Measurements from ENCODE around the gene HACL1.
"Not testable (repeated sequence)": the region's sequence is repeated elsewhere in the genome, so short reads cannot be mapped to it uniquely, and the experiment has no call there.

Gene HACL1

GRCh38 chr3:15532614-15533013, 68.8 kb downstream of the HACL1 start:
- not testable (repeated sequence) for H3K4me3 Mint-ChIP-seq; H3K27me3 Mint-ChIP-seq; H3K36me3 Mint-ChIP-seq; H3K9me3 Mint-ChIP-seq (ENCODE audit: low read depth)
- Mint-ChIP-seq H3K4me1 (ENCODE audit: low read depth) (peaks cover 43% of the 10 kb centered on the region), H3K27ac (peak overlapping the region; percentile 34)

- no peak overlapping the region for H3K27ac Mint-ChIP-seq
- peaks cover 30% of the 10 kb centered on the region for H3K4me1 Mint-ChIP-seq (ENCODE audit: low read depth)
- no peaks in the 10 kb centered on the region for H3K9me3 Mint-ChIP-seq (ENCODE audit: low read depth)
- peaks cover 5% of the 10 kb centered on the region for H3K36me3 Mint-ChIP-seq
- H3K27me3 Mint-ChIP-seq = no peaks in the 10 kb centered on the region
- no peak overlapping the region for H3K4me3 Mint-ChIP-seq
Measured at GRCh38 chr3:15531346-15531745, 70.0 kb downstream of the HACL1 start.

GRCh38 chr3:15528854-15529537, 72.4 kb downstream of the HACL1 start:
- Mint-ChIP-seq H3K9me3 (ENCODE audit: low read depth) (no peaks in the 10 kb centered on the region), H3K4me3 (no peak overlapping the region), H3K27ac (no peak overlapping the region)

GRCh38 chr3:15527031-15527459, 74.3 kb downstream of the HACL1 start:
- Mint-ChIP-seq H3K36me3 (peaks cover 3% of the 10 kb centered on the region), H3K4me3 (no peak overlapping the region)

More at GRCh38 chr3:15528854-15529537, 72.4 kb downstream of the HACL1 start:
- H3K4me1 Mint-ChIP-seq (ENCODE audit: low read depth) = peaks cover 18% of the 10 kb centered on the region
- peaks cover 8% of the 10 kb centered on the region for H3K36me3 Mint-ChIP-seq
- H3K27me3 Mint-ChIP-seq = no peaks in the 10 kb centered on the region

DNA sequence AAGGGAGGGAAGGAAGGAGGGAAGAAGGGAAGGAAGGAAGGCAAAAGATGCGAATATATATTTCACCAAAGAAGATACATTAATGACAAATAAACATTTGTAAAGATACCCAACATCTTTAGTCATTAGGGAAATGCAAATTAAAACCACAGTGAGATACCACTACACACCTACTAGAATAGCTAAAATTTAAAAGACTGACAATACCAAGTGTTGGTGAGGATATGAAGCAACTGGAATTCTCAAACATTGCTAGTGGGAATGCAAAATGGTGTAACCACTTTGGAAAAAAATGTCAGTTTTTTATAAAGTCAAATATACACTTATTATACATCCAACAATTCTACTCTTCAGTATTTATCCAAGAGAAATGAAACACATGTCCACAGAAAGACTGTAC, 75.6 kb downstream of the HACL1 start:
- Mint-ChIP-seq H3K27ac (no peak overlapping the region), H3K36me3 (peaks cover 3% of the 10 kb centered on the region), H3K4me1 (ENCODE audit: low read depth) (peaks cover 24% of the 10 kb centered on the region), H3K27me3 (no peaks in the 10 kb centered on the region), H3K4me3 (no peak overlapping the region), H3K9me3 (ENCODE audit: low read depth) (no peaks in the 10 kb centered on the region)

More at GRCh38 chr3:15527031-15527459, 74.3 kb downstream of the HACL1 start:
- Mint-ChIP-seq H3K4me1 (ENCODE audit: low read depth) (peaks cover 18% of the 10 kb centered on the region), H3K9me3 (ENCODE audit: low read depth) (no peaks in the 10 kb centered on the region), H3K27ac (no peak overlapping the region), H3K27me3 (no peaks in the 10 kb centered on the region)

DNA sequence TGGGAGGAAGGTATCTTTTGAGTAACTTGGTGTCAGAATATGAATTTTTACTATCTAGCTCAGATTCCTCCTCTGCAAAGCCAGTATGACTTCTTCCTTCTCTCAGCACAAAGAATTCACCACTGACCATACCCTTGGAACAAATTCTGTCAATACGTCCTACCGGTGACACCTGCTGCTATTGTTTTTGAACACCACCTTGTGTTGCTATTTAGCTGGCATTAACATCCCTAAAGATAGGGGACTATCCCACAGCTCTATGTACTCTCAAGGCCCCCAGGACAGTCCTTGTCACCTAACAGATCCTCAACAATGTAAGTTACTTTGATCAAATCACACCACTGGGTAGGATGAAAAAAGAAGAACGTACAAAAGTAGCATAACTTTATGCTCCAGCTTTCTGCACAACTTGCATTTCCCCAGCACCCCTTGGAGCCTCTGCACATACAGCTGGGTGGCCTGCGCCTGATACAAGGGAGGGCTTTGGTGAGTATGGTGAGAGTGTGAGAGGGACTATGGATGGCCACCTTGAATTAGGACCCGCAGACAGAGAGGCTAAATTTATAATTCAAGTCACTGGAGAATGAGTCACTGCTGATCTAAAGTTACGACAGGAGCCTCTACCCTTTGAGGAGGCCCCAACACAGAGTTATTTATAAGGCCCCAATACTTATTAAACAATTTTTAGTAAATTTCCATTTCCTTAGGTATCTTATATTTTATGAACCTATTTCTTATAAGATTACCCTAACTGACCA, 77.5 kb downstream of the HACL1 start:
- peaks cover 17% of the 10 kb centered on the region for H3K4me1 Mint-ChIP-seq (ENCODE audit: low read depth)
- H3K27me3 Mint-ChIP-seq = no peaks in the 10 kb centered on the region
- H3K4me3 Mint-ChIP-seq = no peak overlapping the region

GRCh38 chr3:15522016-15522415, 79.4 kb downstream of the HACL1 start:
- H3K36me3 Mint-ChIP-seq = peaks cover 5% of the 10 kb centered on the region
- no peaks in the 10 kb centered on the region for H3K27me3 Mint-ChIP-seq
- H3K4me3 Mint-ChIP-seq = no peak overlapping the region
- H3K4me1 Mint-ChIP-seq (ENCODE audit: low read depth) = peaks cover 14% of the 10 kb centered on the region
- H3K9me3 Mint-ChIP-seq (ENCODE audit: low read depth) = no peaks in the 10 kb centered on the region
- H3K27ac Mint-ChIP-seq = no peak overlapping the region

More for the DNA sequence above, 77.5 kb downstream of the HACL1 start:
- Mint-ChIP-seq H3K27ac (no peak overlapping the region), H3K9me3 (ENCODE audit: low read depth) (no peaks in the 10 kb centered on the region), H3K36me3 (peaks cover 5% of the 10 kb centered on the region)

DNA sequence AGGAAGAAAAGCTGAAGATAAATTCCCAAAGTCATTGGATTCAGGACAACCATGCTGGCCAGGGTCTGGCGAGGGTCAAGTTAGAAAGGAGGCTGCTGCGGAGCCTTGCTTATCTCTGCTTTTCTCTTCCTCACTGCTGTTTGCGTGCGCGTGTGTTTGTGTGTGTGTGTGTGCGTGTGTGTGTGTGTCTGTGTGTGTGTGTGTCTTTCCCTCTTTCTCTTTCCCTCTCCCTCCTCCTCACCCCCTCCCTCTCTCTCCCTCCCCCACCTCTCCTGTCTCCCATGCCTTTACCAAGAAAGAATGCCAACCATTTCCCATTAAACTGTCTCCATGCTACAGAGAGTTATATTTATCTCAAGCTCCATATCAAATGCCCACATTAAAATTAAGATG, 79.8 kb downstream of the HACL1 start, which contains the start of gene COLQ:
Gene COLQ, minus strand, starts transcription at position 134 of the 393 bp plus-strand sequence. Its CDS starts 81 bp downstream, at position 53.
- Mint-ChIP-seq H3K27me3 (no peaks in the 10 kb centered on the region), H3K27ac (no peak within 1 kb of the TSS)

GRCh38 chr3:15520804-15521572, 80.4 kb downstream of the HACL1 start:
- H3K4me3 Mint-ChIP-seq = peak overlapping the region; percentile 49
- H3K27me3 Mint-ChIP-seq = no peaks in the 10 kb centered on the region
- H3K36me3 Mint-ChIP-seq = peaks cover 2% of the 10 kb centered on the region
- peaks cover 14% of the 10 kb centered on the region for H3K4me1 Mint-ChIP-seq (ENCODE audit: low read depth)
- no peaks in the 10 kb centered on the region for H3K9me3 Mint-ChIP-seq (ENCODE audit: low read depth)
- H3K27ac Mint-ChIP-seq = no peak overlapping the region

More for the DNA sequence above, 79.8 kb downstream of the HACL1 start, which contains the start of gene COLQ:
- peaks cover 5% of the 10 kb centered on the region for H3K36me3 Mint-ChIP-seq
- peak within 1 kb of the TSS; percentile 49 for H3K4me3 Mint-ChIP-seq
- H3K4me1 Mint-ChIP-seq (ENCODE audit: low read depth) = peaks cover 14% of the 10 kb centered on the region
- H3K9me3 Mint-ChIP-seq (ENCODE audit: low read depth) = no peaks in the 10 kb centered on the region

DNA sequence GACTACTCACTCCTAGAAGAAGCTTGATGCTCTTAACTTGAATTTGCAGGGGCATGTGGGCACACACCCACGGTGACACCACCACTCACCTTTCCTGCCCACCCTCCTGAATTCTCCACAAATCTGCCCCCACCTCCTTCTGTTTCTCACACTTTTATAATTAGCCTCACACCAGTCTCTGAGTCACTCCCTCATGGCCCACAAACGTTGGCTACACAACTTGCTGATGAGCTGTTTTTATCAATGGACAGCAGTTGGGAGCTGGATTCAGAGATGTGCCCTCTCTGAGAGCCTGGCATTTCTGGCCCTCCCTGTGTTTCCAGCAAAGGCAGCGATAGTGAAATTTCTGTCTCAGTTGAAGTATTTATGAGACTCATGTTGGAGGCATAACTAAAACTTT, 81.2 kb downstream of the HACL1 start:
- H3K36me3 Mint-ChIP-seq = peaks cover 2% of the 10 kb centered on the region
- peak overlapping the region; percentile 7 for H3K27ac Mint-ChIP-seq
- H3K27me3 Mint-ChIP-seq = no peaks in the 10 kb centered on the region
- no peak overlapping the region for H3K4me3 Mint-ChIP-seq
- H3K9me3 Mint-ChIP-seq (ENCODE audit: low read depth) = no peaks in the 10 kb centered on the region
- H3K4me1 Mint-ChIP-seq (ENCODE audit: low read depth) = peaks cover 14% of the 10 kb centered on the region

GRCh38 chr3:15519096-15519495, 82.3 kb downstream of the HACL1 start:
- H3K4me3 Mint-ChIP-seq = no peak overlapping the region
- no peak overlapping the region for H3K27ac Mint-ChIP-seq
- H3K36me3 Mint-ChIP-seq = peaks cover 2% of the 10 kb centered on the region
- H3K27me3 Mint-ChIP-seq = no peaks in the 10 kb centered on the region
- no peaks in the 10 kb centered on the region for H3K9me3 Mint-ChIP-seq (ENCODE audit: low read depth)
- H3K4me1 Mint-ChIP-seq (ENCODE audit: low read depth) = peaks cover 14% of the 10 kb centered on the region

GRCh38 chr3:15514663-15515340, 86.6 kb downstream of the HACL1 start:
- H3K36me3 Mint-ChIP-seq = no peaks in the 10 kb centered on the region
- no peaks in the 10 kb centered on the region for H3K9me3 Mint-ChIP-seq (ENCODE audit: low read depth)
- no peak overlapping the region for H3K4me3 Mint-ChIP-seq
- H3K27me3 Mint-ChIP-seq = no peaks in the 10 kb centered on the region
- peaks cover 1% of the 10 kb centered on the region for H3K4me1 Mint-ChIP-seq (ENCODE audit: low read depth)
- no peak overlapping the region for H3K27ac Mint-ChIP-seq

- H3K4me3 Mint-ChIP-seq = no peak overlapping the region
- H3K4me1 Mint-ChIP-seq (ENCODE audit: low read depth) = no peaks in the 10 kb centered on the region
- no peaks in the 10 kb centered on the region for H3K9me3 Mint-ChIP-seq (ENCODE audit: low read depth)
- H3K36me3 Mint-ChIP-seq = no peaks in the 10 kb centered on the region
- H3K27me3 Mint-ChIP-seq = no peaks in the 10 kb centered on the region
- no peak overlapping the region for H3K27ac Mint-ChIP-seq
Measured at GRCh38 chr3:15513810-15514662, 87.3 kb downstream of the HACL1 start.

GRCh38 chr3:15513116-15513515, 88.3 kb downstream of the HACL1 start:
- H3K27ac Mint-ChIP-seq = no peak overlapping the region
- H3K36me3 Mint-ChIP-seq = no peaks in the 10 kb centered on the region
- no peak overlapping the region for H3K4me3 Mint-ChIP-seq
- H3K4me1 Mint-ChIP-seq (ENCODE audit: low read depth) = no peaks in the 10 kb centered on the region
- no peaks in the 10 kb centered on the region for H3K27me3 Mint-ChIP-seq
- H3K9me3 Mint-ChIP-seq (ENCODE audit: low read depth) = no peaks in the 10 kb centered on the region

Data from activated naive CD8-positive, alpha-beta T cell (primary cell).